ENCODE results near the gene CPED1.
"Not testable (repeated sequence)": the region's sequence is repeated elsewhere in the genome, so short reads cannot be mapped to it uniquely, and the experiment has no call there.

The CPED1 gene

GRCh38 chr7:120997882-120998474 is 9.5 kb downstream of the CPED1 start:
- no peak for DNase-seq

- DNase-seq = no peak
Observed at GRCh38 chr7:120998520-120998919, 10.0 kb downstream of the CPED1 start.

- no peak for DNase-seq
Observed at GRCh38 chr7:120998996-120999565, 10.6 kb downstream of the CPED1 start.

- no peak for DNase-seq
Observed at GRCh38 chr7:121000081-121000983, 11.8 kb downstream of the CPED1 start.

GRCh38 chr7:121001234-121001906 is 12.9 kb downstream of the CPED1 start:
- DNase-seq = no peak

GRCh38 chr7:121002048-121002756 is 13.7 kb downstream of the CPED1 start:
- DNase-seq = no peak

- no peak for DNase-seq
Observed at GRCh38 chr7:121002757-121003200, 14.3 kb downstream of the CPED1 start.

- no peak for DNase-seq
Observed at GRCh38 chr7:121003986-121004685, 15.6 kb downstream of the CPED1 start.

- DNase-seq = not testable (repeated sequence)
Observed at GRCh38 chr7:121005058-121005457, 16.5 kb downstream of the CPED1 start.

GRCh38 chr7:121005996-121006584 is 17.6 kb downstream of the CPED1 start:
- no peak for DNase-seq

- DNase-seq = no peak
Observed at GRCh38 chr7:121006711-121007315, 18.3 kb downstream of the CPED1 start.

- no peak for DNase-seq
Observed at GRCh38 chr7:121008816-121009215, 20.3 kb downstream of the CPED1 start.

- no peak for DNase-seq
Observed at GRCh38 chr7:121011401-121011800, 22.9 kb downstream of the CPED1 start.

- DNase-seq = no peak
Observed at GRCh38 chr7:121012170-121012874, 23.8 kb downstream of the CPED1 start.

GRCh38 chr7:121012919-121013318 is 24.4 kb downstream of the CPED1 start:
- DNase-seq = no peak

GRCh38 chr7:121015560-121015959 is 27.0 kb downstream of the CPED1 start:
- DNase-seq = no peak

GRCh38 chr7:121016966-121017365 is 28.5 kb downstream of the CPED1 start:
- DNase-seq = no peak

GRCh38 chr7:121017586-121017985 is 29.1 kb downstream of the CPED1 start:
- DNase-seq = no peak

- DNase-seq = no peak
Observed at GRCh38 chr7:121019018-121019417, 30.5 kb downstream of the CPED1 start.

- DNase-seq = no peak
Observed at GRCh38 chr7:121020249-121020988, 31.9 kb downstream of the CPED1 start.
